ENCODE data around the gene CCDC169. TPM values are rescaled to one million over a fixed set of nuclear protein-coding genes. Genes with fewer than 3 reads are reported as not detected.
"Not testable (repeated sequence)": the region's sequence is repeated elsewhere in the genome, so short reads cannot be mapped to it uniquely, and the experiment has no call there.

The CCDC169 gene
- total RNA-seq, 2 donors from 2014 or later, result not detected

GRCh38 chr13:36332255-36332654 lies 34.6 kb upstream of the CCDC169 start:
- not testable (repeated sequence) for DNase-seq; H3K27ac Mint-ChIP-seq; H3K9me3 ChIP-seq (ENCODE audit: control insufficient read depth, low read length, poor library complexity, severe bottlenecking); ATAC-seq; H3K27me3 Mint-ChIP-seq; H3K4me3 Mint-ChIP-seq
- H3K36me3 Mint-ChIP-seq (ENCODE audit: low read depth), result peaks cover 13% of the 10 kb centered on the region
- peaks cover 33% of the 10 kb centered on the region for H3K4me1 Mint-ChIP-seq

GRCh38 chr13:36331280-36331679 lies 33.7 kb upstream of the CCDC169 start:
- DNase-seq, result no peak
- Mint-ChIP-seq H3K4me1 (peaks cover 27% of the 10 kb centered on the region), H3K27ac (no peak overlapping the region), H3K27me3 (no peaks in the 10 kb centered on the region), H3K36me3 (ENCODE audit: low read depth) (peaks cover 11% of the 10 kb centered on the region), H3K4me3 (no peak overlapping the region)
- ATAC-seq, result no peak
- no peaks in the 10 kb centered on the region for H3K9me3 ChIP-seq (ENCODE audit: control insufficient read depth, low read length, poor library complexity, severe bottlenecking)

- Mint-ChIP-seq H3K4me1 (peaks cover 22% of the 10 kb centered on the region), H3K4me3 (no peak overlapping the region), H3K27ac (no peak overlapping the region), H3K27me3 (no peaks in the 10 kb centered on the region), H3K36me3 (ENCODE audit: low read depth) (peaks cover 7% of the 10 kb centered on the region)
- ATAC-seq (no peak), DNase-seq (no peak)
- H3K9me3 ChIP-seq (ENCODE audit: control insufficient read depth, low read length, poor library complexity, severe bottlenecking), result no peaks in the 10 kb centered on the region
Observed at GRCh38 chr13:36329361-36329760, 31.7 kb upstream of the CCDC169 start.

GRCh38 chr13:36328821-36329220 lies 31.2 kb upstream of the CCDC169 start:
- no peak for DNase-seq
- no peak for ATAC-seq
- no peak overlapping the region for H3K4me3 Mint-ChIP-seq
- no peaks in the 10 kb centered on the region for H3K27me3 Mint-ChIP-seq
- peaks cover 18% of the 10 kb centered on the region for H3K4me1 Mint-ChIP-seq
- no peaks in the 10 kb centered on the region for H3K9me3 ChIP-seq (ENCODE audit: control insufficient read depth, low read length, poor library complexity, severe bottlenecking)
- peaks cover 7% of the 10 kb centered on the region for H3K36me3 Mint-ChIP-seq (ENCODE audit: low read depth)
- H3K27ac Mint-ChIP-seq, result peak overlapping the region; percentile 53

GRCh38 chr13:36325912-36326311 lies 28.3 kb upstream of the CCDC169 start:
- H3K36me3 Mint-ChIP-seq (ENCODE audit: low read depth), result peaks cover 7% of the 10 kb centered on the region
- peaks cover 13% of the 10 kb centered on the region for H3K4me1 Mint-ChIP-seq
- ATAC-seq (no peak), DNase-seq (no peak)
- no peak overlapping the region for H3K27ac Mint-ChIP-seq
- H3K9me3 ChIP-seq (ENCODE audit: control insufficient read depth, low read length, poor library complexity, severe bottlenecking), result no peaks in the 10 kb centered on the region
- no peaks in the 10 kb centered on the region for H3K27me3 Mint-ChIP-seq
- H3K4me3 Mint-ChIP-seq, result no peak overlapping the region

- H3K27ac Mint-ChIP-seq; DNase-seq; H3K27me3 Mint-ChIP-seq; H3K4me3 Mint-ChIP-seq; H3K4me1 Mint-ChIP-seq; H3K36me3 Mint-ChIP-seq (ENCODE audit: low read depth); ATAC-seq; H3K9me3 ChIP-seq (ENCODE audit: control insufficient read depth, low read length, poor library complexity, severe bottlenecking): not testable (repeated sequence)
Observed at GRCh38 chr13:36324881-36325280, 27.3 kb upstream of the CCDC169 start.

GRCh38 chr13:36323951-36324566 lies 26.4 kb upstream of the CCDC169 start:
- Mint-ChIP-seq H3K4me1 (peaks cover 14% of the 10 kb centered on the region), H3K27ac (no peak overlapping the region), H3K4me3 (no peak overlapping the region), H3K36me3 (ENCODE audit: low read depth) (peaks cover 12% of the 10 kb centered on the region), H3K27me3 (no peaks in the 10 kb centered on the region)
- no peaks in the 10 kb centered on the region for H3K9me3 ChIP-seq (ENCODE audit: control insufficient read depth, low read length, poor library complexity, severe bottlenecking)
- DNase-seq (no peak), ATAC-seq (no peak)

GRCh38 chr13:36323408-36323807 lies 25.8 kb upstream of the CCDC169 start:
- Mint-ChIP-seq H3K27me3 (no peaks in the 10 kb centered on the region), H3K36me3 (ENCODE audit: low read depth) (peaks cover 8% of the 10 kb centered on the region), H3K4me3 (no peak overlapping the region), H3K27ac (no peak overlapping the region), H3K4me1 (peaks cover 12% of the 10 kb centered on the region)
- ATAC-seq (no peak), DNase-seq (no peak)
- H3K9me3 ChIP-seq (ENCODE audit: control insufficient read depth, low read length, poor library complexity, severe bottlenecking), result no peaks in the 10 kb centered on the region

- not testable (repeated sequence) for H3K4me3 Mint-ChIP-seq; H3K27me3 Mint-ChIP-seq; H3K36me3 Mint-ChIP-seq (ENCODE audit: low read depth); DNase-seq; H3K9me3 ChIP-seq (ENCODE audit: control insufficient read depth, low read length, poor library complexity, severe bottlenecking); ATAC-seq
- peak overlapping the region; percentile 11 for H3K27ac Mint-ChIP-seq
- H3K4me1 Mint-ChIP-seq, result peaks cover 17% of the 10 kb centered on the region
Observed at GRCh38 chr13:36319793-36320192, 22.2 kb upstream of the CCDC169 start.

GRCh38 chr13:36313047-36313969 lies 15.7 kb upstream of the CCDC169 start:
- Mint-ChIP-seq H3K36me3 (ENCODE audit: low read depth) (peaks cover 2% of the 10 kb centered on the region), H3K27ac (no peak overlapping the region), H3K4me3 (no peak overlapping the region), H3K27me3 (no peaks in the 10 kb centered on the region), H3K4me1 (peaks cover 8% of the 10 kb centered on the region)
- ATAC-seq, result no peak
- DNase-seq, result no peak
- H3K9me3 ChIP-seq (ENCODE audit: control insufficient read depth, low read length, poor library complexity, severe bottlenecking), result no peaks in the 10 kb centered on the region

GRCh38 chr13:36310417-36311108 lies 12.9 kb upstream of the CCDC169 start:
- DNase-seq (no peak), ATAC-seq (no peak)
- H3K4me3 Mint-ChIP-seq, result no peak overlapping the region
- H3K36me3 Mint-ChIP-seq (ENCODE audit: low read depth), result peaks cover 2% of the 10 kb centered on the region
- H3K9me3 ChIP-seq (ENCODE audit: control insufficient read depth, low read length, poor library complexity, severe bottlenecking), result no peaks in the 10 kb centered on the region
- H3K4me1 Mint-ChIP-seq, result peaks cover 5% of the 10 kb centered on the region
- H3K27ac Mint-ChIP-seq, result no peak overlapping the region
- H3K27me3 Mint-ChIP-seq, result no peaks in the 10 kb centered on the region

- DNase-seq (no peak), ATAC-seq (no peak)
- Mint-ChIP-seq H3K27ac (peak overlapping the region; percentile 24), H3K4me3 (no peak overlapping the region), H3K36me3 (ENCODE audit: low read depth) (peaks cover 6% of the 10 kb centered on the region), H3K27me3 (peaks cover 6% of the 10 kb centered on the region), H3K4me1 (peaks cover 19% of the 10 kb centered on the region)
- no peaks in the 10 kb centered on the region for H3K9me3 ChIP-seq (ENCODE audit: control insufficient read depth, low read length, poor library complexity, severe bottlenecking)
Observed at GRCh38 chr13:36302289-36302688, 4.7 kb upstream of the CCDC169 start.

GRCh38 chr13:36299469-36299868 lies 1.9 kb upstream of the CCDC169 start:
- not testable (repeated sequence) for H3K4me3 Mint-ChIP-seq; ATAC-seq; H3K9me3 ChIP-seq (ENCODE audit: control insufficient read depth, low read length, poor library complexity, severe bottlenecking); DNase-seq; H3K27ac Mint-ChIP-seq; H3K36me3 Mint-ChIP-seq (ENCODE audit: low read depth); H3K27me3 Mint-ChIP-seq
- H3K4me1 Mint-ChIP-seq, result peaks cover 15% of the 10 kb centered on the region

All from T-helper 17 cell (primary cell).